Neural cell (in vitro differentiated cells): Measurements from ENCODE around the gene ITGB6. TPM values are rescaled to one million over a fixed set of nuclear protein-coding genes. Genes with fewer than 3 reads are reported as not detected.

Source experiments
- H2AFZ ChIP-seq: fragments of 200-600, 300-800 bp; sonication (generic), shearing (Covaris generic); 2 replicates; pipeline ENCODE4 v1.6.0; 2014; ENCODE audit warnings: low read depth, mild to moderate bottlenecking, antibody characterized with exemption, low read length, moderate library complexity
- H3F3A ChIP-seq: fragments of 200-600 bp; shearing (Covaris generic); 2 replicates; pipeline ENCODE4 v1.6.1; 2016; ENCODE audit warnings: mild to moderate bottlenecking, moderate library complexity, mixed read lengths, antibody characterized with exemption, low read length; ENCODE audit not compliant: insufficient read depth, poor library complexity, severe bottlenecking
- H3K27ac ChIP-seq: fragments of 200-600, 300-800 bp; sonication (generic), shearing (Covaris generic); 2 replicates; pipeline ENCODE4 v1.5.1; 2014; ENCODE audit warnings: mild to moderate bottlenecking, low read length, moderate library complexity
- H3K27me3 ChIP-seq: fragments of 300-800, 200-600 bp; sonication (generic), shearing (Covaris generic); 2 replicates; pipeline ENCODE4 v1.6.0; 2014; ENCODE audit warnings: mild to moderate bottlenecking, low read depth, low read length, moderate library complexity; ENCODE audit not compliant: insufficient read depth
- H3K36me3 ChIP-seq: fragments of 300-800, 200-600 bp; sonication (generic), shearing (Covaris generic); 2 replicates; pipeline ENCODE4 v1.5.1; 2014; ENCODE audit warnings: mild to moderate bottlenecking, antibody characterized with exemption, low read length, moderate library complexity; ENCODE audit not compliant: insufficient read depth
- H3K4me2 ChIP-seq: fragments of 300-800, 200-600 bp; sonication (generic), shearing (Covaris generic); 2 replicates; pipeline ENCODE4 v1.6.0; 2014; ENCODE audit warnings: mild to moderate bottlenecking, low read length
- H3K4me3 ChIP-seq: fragments of 300-800, 200-600 bp; sonication (generic), shearing (Covaris generic); 2 replicates; pipeline ENCODE4 v1.5.1; 2014; ENCODE audit warnings: mild to moderate bottlenecking, low read length, moderate library complexity
- H3K79me2 ChIP-seq: fragments of 200-600 bp; shearing (Covaris generic); replicated peaks from 2 replicates; pipeline ENCODE4 v1.6.0; 2014; ENCODE audit warnings: mild to moderate bottlenecking, low read length, moderate library complexity; ENCODE audit not compliant: insufficient read depth
- H3K9ac ChIP-seq: fragments of 300-800, 200-600 bp; sonication (generic), shearing (Covaris generic); 2 replicates; pipeline ENCODE4 v1.6.1; 2016; ENCODE audit warnings: mild to moderate bottlenecking, low read length, mixed read lengths
- H3K9me2 ChIP-seq: fragments of 200-600 bp; shearing (Covaris generic); 2 replicates; pipeline ENCODE4 v1.6.1; 2016; ENCODE audit warnings: mild to moderate bottlenecking, low read length, mixed read lengths; ENCODE audit not compliant: insufficient read depth
- H3K9me3 ChIP-seq: fragments of 200-600, 300-800 bp; sonication (generic), shearing (Covaris generic); 2 replicates; pipeline ENCODE4 v1.6.1; 2016; ENCODE audit warnings: mild to moderate bottlenecking, mixed run types, low read length, moderate library complexity, mixed read lengths
- H4K20me1 ChIP-seq: fragments of 200-600 bp; shearing (Covaris generic); 2 replicates; pipeline ENCODE4 v1.6.1; 2016; ENCODE audit warnings: mild to moderate bottlenecking, mixed run types; ENCODE audit not compliant: insufficient read depth
- CTCF ChIP-seq: fragments of 450-650 bp; IDR thresholded peaks from 2 replicates; pipeline ENCODE4 v1.5.1; 2014; ENCODE audit warnings: antibody characterized with exemption, mild to moderate bottlenecking, moderate library complexity; ENCODE audit not compliant: poor library complexity, severe bottlenecking
- EP300 ChIP-seq: fragments of 450-650 bp; conservative IDR thresholded peaks from 2 replicates; pipeline ENCODE4 v1.6.1; 2014; ENCODE audit warnings: antibody characterized with exemption, mild to moderate bottlenecking, moderate library complexity; ENCODE audit not compliant: poor library complexity, severe bottlenecking
- EZH2 ChIP-seq: fragments of 200-600, 300-800 bp; shearing (Covaris generic), sonication (generic); IDR thresholded peaks from 2 replicates; pipeline ENCODE4 v1.6.1; 2014; ENCODE audit warnings: antibody characterized with exemption, low read length, borderline replicate concordance, mild to moderate bottlenecking; ENCODE audit not compliant: insufficient read depth, poor library complexity, severe bottlenecking
- MXI1 ChIP-seq: fragments of 450-650 bp; conservative IDR thresholded peaks from 2 replicates; pipeline ENCODE4 v1.6.1; 2014; ENCODE audit warnings: antibody characterized with exemption, mild to moderate bottlenecking; ENCODE audit not compliant: poor library complexity, severe bottlenecking
- POLR2AphosphoS5 ChIP-seq: IDR thresholded peaks from 2 replicates; pipeline ENCODE4 v1.6.1; 2012
- RAD21 ChIP-seq: fragments of 450-650 bp; conservative IDR thresholded peaks from 2 replicates; pipeline ENCODE4 v1.6.1; 2014; ENCODE audit warnings: antibody characterized with exemption, mild to moderate bottlenecking, moderate library complexity
- REST ChIP-seq: IDR thresholded peaks from 2 replicates; pipeline ENCODE4 v1.6.1; 2012; ENCODE audit warnings: borderline replicate concordance
- SMC3 ChIP-seq: fragments of 450-650 bp; conservative IDR thresholded peaks from 2 replicates; pipeline ENCODE4 v1.6.1; 2014; ENCODE audit warnings: antibody characterized with exemption, mild to moderate bottlenecking, moderate library complexity; ENCODE audit not compliant: poor library complexity
- TAF1 ChIP-seq: IDR thresholded peaks from 2 replicates; pipeline ENCODE4 v1.6.1; 2012; ENCODE audit warnings: low read depth
- polyA plus RNA-seq: library from polyadenylated mRNA; depleted of rRNA; stranded (reverse); fragments of >200 nt; gene quantifications from 2 replicates; pipeline ENCODE4 v1.2.3, GENCODE V29; 2014

The ITGB6 gene
- polyA plus RNA-seq, 1 donor from 2014 or later: 8.3 TPM

- no peak overlapping the region for H3K4me3 ChIP-seq
- no peaks in the 10 kb centered on the region for H3K36me3 ChIP-seq
- H3K4me2 ChIP-seq: no peak overlapping the region
- no peak overlapping the region for H2AFZ ChIP-seq
- H3K9me2 ChIP-seq: no peaks in the 10 kb centered on the region
- H3K79me2 ChIP-seq: no peaks in the 10 kb centered on the region
- no peaks in the 10 kb centered on the region for H3K9me3 ChIP-seq
- no peaks in the 10 kb centered on the region for H3F3A ChIP-seq
- no peaks in the 10 kb centered on the region for H4K20me1 ChIP-seq
- TF ChIP-seq MXI1: no peak
- TF ChIP-seq RAD21: no peak
- TF ChIP-seq POLR2AphosphoS5: no peak
- no peak for TF ChIP-seq TAF1
- no peak for TF ChIP-seq SMC3
- TF ChIP-seq EP300: no peak
- no peak for TF ChIP-seq EZH2
- no peak for TF ChIP-seq REST
- no peaks in the 10 kb centered on the region for H3K27me3 ChIP-seq
- H3K27ac ChIP-seq: no peak overlapping the region
- no peak overlapping the region for H3K9ac ChIP-seq
These were observed 59.6 kb downstream of the ITGB6 start for GRCh38 chr2:160140471-160140870.

- H2AFZ ChIP-seq: no peak overlapping the region
- H3K27ac ChIP-seq: no peak overlapping the region
- no peak overlapping the region for H3K4me3 ChIP-seq
- H3K9me2 ChIP-seq: no peaks in the 10 kb centered on the region
- H3K9me3 ChIP-seq: no peaks in the 10 kb centered on the region
- no peak overlapping the region for H3K4me2 ChIP-seq
- TF ChIP-seq EZH2: no peak
- no peak for TF ChIP-seq CTCF
- no peak for TF ChIP-seq POLR2AphosphoS5
- no peak for TF ChIP-seq REST
- no peak for TF ChIP-seq SMC3
- TF ChIP-seq RAD21: no peak
- TF ChIP-seq EP300: no peak
- no peak for TF ChIP-seq TAF1
- no peak for TF ChIP-seq MXI1
- no peaks in the 10 kb centered on the region for H3K36me3 ChIP-seq
- H3K9ac ChIP-seq: no peak overlapping the region
- H3K79me2 ChIP-seq: no peaks in the 10 kb centered on the region
- H3F3A ChIP-seq: no peaks in the 10 kb centered on the region
- H4K20me1 ChIP-seq: no peaks in the 10 kb centered on the region
- no peaks in the 10 kb centered on the region for H3K27me3 ChIP-seq
These were observed 60.1 kb downstream of the ITGB6 start for GRCh38 chr2:160139991-160140390.
